ENCODE results near the gene DPP4. TPM values are rescaled to one million over a fixed set of nuclear protein-coding genes. Genes with fewer than 3 reads are reported as not detected.

DPP4 gene
- total RNA-seq, 1 experiment from 2014 or later = 2.8 TPM

GRCh38 chr2:162065767-162066166 is 8.2 kb downstream of the DPP4 start:
- Histone ChIP-seq H2BK15ac (ENCODE audit: low read depth, low read length) (no peak overlapping the region), H3K27ac (ENCODE audit: insufficient read length, low read depth, low read length) (no peak overlapping the region), H2BK120ac (ENCODE audit: low read depth, low read length, poor library complexity, severe bottlenecking) (no peak overlapping the region), H3K18ac (ENCODE audit: insufficient read length, low read depth, low read length) (no peak overlapping the region), H4K20me1 (ENCODE audit: control insufficient read depth, insufficient read depth, insufficient read length) (no peaks in the 10 kb centered on the region), H2BK20ac (ENCODE audit: low read depth, low read length, poor library complexity, severe bottlenecking) (no peak overlapping the region), H4K8ac (replicated peaks; ENCODE audit: insufficient read length, low read depth, low read length) (no peak overlapping the region), H2BK5ac (ENCODE audit: insufficient read length, low read length) (no peak overlapping the region), H2AFZ (ENCODE audit: low read length) (no peak overlapping the region), H3K23ac (ENCODE audit: insufficient read length, low read depth, low read length) (no peak overlapping the region), H4K91ac (ENCODE audit: insufficient read length, low read depth, low read length) (no peak overlapping the region), H3K4me1 (ENCODE audit: insufficient read depth, low read length) (peaks cover 2% of the 10 kb centered on the region; the same call in 1 of the 2 replicates), H3K23me2 (ENCODE audit: insufficient read length, low read depth, low read length, poor library complexity, severe bottlenecking) (no peaks in the 10 kb centered on the region), H3K56ac (ENCODE audit: insufficient read length, low read depth, low read length) (no peak overlapping the region), H3K4ac (ENCODE audit: low read depth, low read length) (no peak overlapping the region), H2AK5ac (ENCODE audit: insufficient read length, low read length) (no peak overlapping the region), H3K9ac (ENCODE audit: extremely low read depth, insufficient read length, low read length) (no peak overlapping the region), H4K5ac (ENCODE audit: insufficient read length, low read depth, low read length) (no peak overlapping the region), H3K27me3 (ENCODE audit: insufficient read depth, low read length) (no peaks in the 10 kb centered on the region), H3K14ac (ENCODE audit: insufficient read depth, low read length) (no peak overlapping the region), H3T11ph (ENCODE audit: low read length) (no peak overlapping the region), H3K79me2 (ENCODE audit: insufficient read depth, low read length) (no peaks in the 10 kb centered on the region), H3K4me2 (ENCODE audit: insufficient read depth, insufficient read length, low read length) (no peak overlapping the region), H3K79me1 (ENCODE audit: insufficient read depth, low read depth, low read length, poor library complexity, severe bottlenecking) (no peaks in the 10 kb centered on the region), H2BK12ac (ENCODE audit: insufficient read length, low read depth, low read length) (no peak overlapping the region), H3K9me3 (ENCODE audit: control insufficient read depth, low read depth, low read length) (no peaks in the 10 kb centered on the region)
- no peak overlapping the region for H3K27ac Mint-ChIP-seq
- peaks cover 0 to 2% of the 10 kb centered on the region in 2 experiments; a peak in 2 of 5 replicates for H3K9me3 Mint-ChIP-seq
- H3K27me3 Mint-ChIP-seq (ENCODE audit: low read depth) = peaks cover 1% of the 10 kb centered on the region; the same call in 1 of the 2 replicates
- no peak for TF ChIP-seq CTCF (conservative IDR thresholded peaks at IDR 0.05)
- no peak overlapping the region for H3K4me3 Mint-ChIP-seq
- H3K36me3 Mint-ChIP-seq (ENCODE audit: insufficient read depth in 1 of 3, low read depth in 3 of 3) = peaks cover 0 to 6% (median 5%) of the 10 kb centered on the region in 3 experiments; a peak in 4 of 7 replicates
- DNase-seq = no peak
- H3K4me1 Mint-ChIP-seq = peaks cover 16 to 21% of the 10 kb centered on the region in 2 experiments

Data from H9 (cell line).